GM21367 (cell line): ENCODE results near the gene ADARB2.
A peak's percentile ranks its signal among the peaks of the same experiment; 100 is the strongest.

Experiments
- ATAC-seq: cut with Tn5 transposase; IDR thresholded peaks from one replicate; pipeline ENCODE4 v1.9.1; 2021; ENCODE audit not compliant: unreplicated experiment

ADARB2 gene

GRCh38 chr10:1687190-1687589, 50.1 kb downstream of the ADARB2 start:
- no peak for ATAC-seq

GRCh38 chr10:1686491-1686749, 50.9 kb downstream of the ADARB2 start:
- no peak for ATAC-seq

GRCh38 chr10:1685699-1686490, 51.4 kb downstream of the ADARB2 start:
- no peak for ATAC-seq

GRCh38 chr10:1684991-1685390, 52.3 kb downstream of the ADARB2 start:
- no peak for ATAC-seq

GRCh38 chr10:1683649-1684048, 53.7 kb downstream of the ADARB2 start:
- ATAC-seq = no peak

GRCh38 chr10:1679821-1680650, 57.3 kb downstream of the ADARB2 start:
- ATAC-seq = no peak

- ATAC-seq = no peak
These were observed 59.2 kb downstream of the ADARB2 start for GRCh38 chr10:1678084-1678483.

GRCh38 chr10:1677307-1677939, 59.9 kb downstream of the ADARB2 start:
- ATAC-seq = no peak

GRCh38 chr10:1674501-1674900, 62.8 kb downstream of the ADARB2 start:
- peak; percentile 61 for ATAC-seq

GRCh38 chr10:1673568-1674345, 63.6 kb downstream of the ADARB2 start:
- ATAC-seq = no peak

GRCh38 chr10:1672001-1672781, 65.1 kb downstream of the ADARB2 start:
- no peak for ATAC-seq

GRCh38 chr10:1671366-1672000, 65.8 kb downstream of the ADARB2 start:
- no peak for ATAC-seq

- ATAC-seq = no peak
These were observed 66.6 kb downstream of the ADARB2 start for GRCh38 chr10:1670541-1671365.

GRCh38 chr10:1669433-1669832, 67.9 kb downstream of the ADARB2 start:
- ATAC-seq = no peak

GRCh38 chr10:1668399-1668798, 68.9 kb downstream of the ADARB2 start:
- no peak for ATAC-seq

GRCh38 chr10:1667392-1667791, 69.9 kb downstream of the ADARB2 start:
- no peak for ATAC-seq

- no peak for ATAC-seq
These were observed 71.2 kb downstream of the ADARB2 start for GRCh38 chr10:1666147-1666546.

GRCh38 chr10:1665681-1666080, 71.6 kb downstream of the ADARB2 start:
- ATAC-seq = no peak

- ATAC-seq = no peak
These were observed 72.2 kb downstream of the ADARB2 start for GRCh38 chr10:1665021-1665661.
